Lower leg skin (tissue), 4 donors: Measurements from ENCODE around the gene FSD1. TPM values are rescaled to one million over a fixed set of nuclear protein-coding genes. Genes with fewer than 3 reads are reported as not detected.
"Not testable (repeated sequence)": the region's sequence is repeated elsewhere in the genome, so short reads cannot be mapped to it uniquely, and the experiment has no call there.

Source experiments
- DNase-seq, 2 donors: peaks; one replicate each; pipeline ENCODE4 v3.0.0-alpha.2; 2019; ENCODE audit warnings: low spot score in 2 of 2
- H3K4me3 ChIP-seq: fragments of 200-600 bp; sonication (generic); 2 replicates; pipeline ENCODE4 v1.5.1; 2017; ENCODE audit warnings: mild to moderate bottlenecking, low read depth; ENCODE audit not compliant: poor library complexity, severe bottlenecking
- POLR2A ChIP-seq, 2 donors: fragments of 450-650 bp; IDR thresholded peaks; one replicate each; pipeline ENCODE4 v1.6.1; 2016 to 2017; ENCODE audit warnings: antibody characterized with exemption in 2 of 2, mild to moderate bottlenecking in 1 of 2, moderate library complexity in 1 of 2
- WGBS, 2 donors: methylation state at CpG; one replicate each; pipeline ENCODE4 v1.1.5; 2018; 5-methylcytosine and 5-hydroxymethylcytosine counted together
- intact Hi-C: fragments of 100-400 bp; cut with DNase I; formaldehyde crosslinking; loops from one replicate; pipeline ENCODE4 v1.15.0; 2023; ENCODE audit warnings: low total_unique reads
- total RNA-seq, 4 donors: library from RNA; depleted of rRNA; stranded (reverse); fragments of >200 nt; gene quantifications; one replicate each; pipeline ENCODE4 v1.1.0, GENCODE V29; 2016
- TF ChIP-seq, protein P1 (sequence below), 3 donors: fragments of 450-650 bp; IDR thresholded peaks; one replicate each; pipeline ENCODE4 v1.5.1; 2016; ENCODE audit warnings: antibody characterized with exemption in 3 of 3, mild to moderate bottlenecking in 3 of 3, moderate library complexity in 2 of 3

Gene FSD1
- total RNA-seq, 4 donors from 2014 or later = 0.16 to 0.64 TPM; not detected in 2

GRCh38 chr19:4266253-4267000 lies 38.0 kb upstream of the FSD1 start:
- no peak overlapping the region for H3K4me3 ChIP-seq
- TF ChIP-seq POLR2A (IDR thresholded peaks at IDR 0.05) = no peak
- TF ChIP-seq, protein P1, sequence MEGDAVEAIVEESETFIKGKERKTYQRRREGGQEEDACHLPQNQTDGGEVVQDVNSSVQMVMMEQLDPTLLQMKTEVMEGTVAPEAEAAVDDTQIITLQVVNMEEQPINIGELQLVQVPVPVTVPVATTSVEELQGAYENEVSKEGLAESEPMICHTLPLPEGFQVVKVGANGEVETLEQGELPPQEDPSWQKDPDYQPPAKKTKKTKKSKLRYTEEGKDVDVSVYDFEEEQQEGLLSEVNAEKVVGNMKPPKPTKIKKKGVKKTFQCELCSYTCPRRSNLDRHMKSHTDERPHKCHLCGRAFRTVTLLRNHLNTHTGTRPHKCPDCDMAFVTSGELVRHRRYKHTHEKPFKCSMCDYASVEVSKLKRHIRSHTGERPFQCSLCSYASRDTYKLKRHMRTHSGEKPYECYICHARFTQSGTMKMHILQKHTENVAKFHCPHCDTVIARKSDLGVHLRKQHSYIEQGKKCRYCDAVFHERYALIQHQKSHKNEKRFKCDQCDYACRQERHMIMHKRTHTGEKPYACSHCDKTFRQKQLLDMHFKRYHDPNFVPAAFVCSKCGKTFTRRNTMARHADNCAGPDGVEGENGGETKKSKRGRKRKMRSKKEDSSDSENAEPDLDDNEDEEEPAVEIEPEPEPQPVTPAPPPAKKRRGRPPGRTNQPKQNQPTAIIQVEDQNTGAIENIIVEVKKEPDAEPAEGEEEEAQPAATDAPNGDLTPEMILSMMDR (IDR thresholded peaks at IDR 0.05) = no peak
- intact Hi-C loops = no loop called here
- WGBS, 2 donors = 88 to 93% methylated on average over 18 of the region's 18 CpGs
- DNase-seq = no peak

DNA sequence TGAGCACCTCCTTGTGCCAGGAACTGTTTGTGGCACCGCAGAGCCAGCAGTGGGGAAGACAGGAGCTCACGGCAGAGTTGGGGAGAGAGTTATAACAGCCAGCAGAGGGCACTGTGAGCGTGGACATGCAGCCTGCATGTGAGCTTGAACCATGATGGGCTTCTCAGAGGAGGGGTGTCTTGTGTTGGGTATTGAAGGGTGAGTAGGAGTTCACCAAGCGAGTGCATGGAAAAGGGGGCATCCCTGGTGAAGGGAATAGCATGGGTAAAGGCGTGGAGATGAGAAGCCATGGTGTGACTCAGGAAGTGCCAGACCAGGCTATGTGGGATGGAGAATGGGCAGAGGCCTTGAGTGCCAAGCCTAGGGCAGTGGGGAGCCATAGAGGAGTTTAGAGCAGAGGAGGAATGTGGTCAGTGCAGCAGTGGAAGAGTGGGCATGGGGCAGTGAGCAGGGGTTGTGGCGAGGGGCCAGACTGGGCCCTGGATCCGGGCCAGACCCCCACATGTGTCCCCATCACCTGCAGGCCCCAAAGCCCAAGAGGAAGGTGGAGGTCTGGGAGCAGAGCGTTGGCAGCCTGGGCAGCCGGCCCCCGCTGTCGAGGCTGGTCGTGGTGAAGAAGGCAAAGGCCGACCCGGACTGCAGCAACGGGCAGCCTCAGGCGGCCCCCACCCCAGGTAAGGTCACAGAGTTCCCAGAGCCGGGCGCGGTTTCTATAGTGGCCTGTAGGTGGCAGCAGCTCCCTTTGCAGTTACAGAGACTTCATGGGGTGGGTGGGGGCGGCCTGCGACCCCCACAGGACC lies 37.1 kb upstream of the FSD1 start:
- no peak for TF ChIP-seq POLR2A (IDR thresholded peaks at IDR 0.05)
- TF ChIP-seq, protein P1 (IDR thresholded peaks at IDR 0.05) = no peak
- peak; percentile 35 to 89 for DNase-seq
- intact Hi-C loops = no loop called here
- WGBS, 2 donors = 43 to 44% methylated on average over 21 of the region's 21 CpGs
- H3K4me3 ChIP-seq = no peak overlapping the region

DNA sequence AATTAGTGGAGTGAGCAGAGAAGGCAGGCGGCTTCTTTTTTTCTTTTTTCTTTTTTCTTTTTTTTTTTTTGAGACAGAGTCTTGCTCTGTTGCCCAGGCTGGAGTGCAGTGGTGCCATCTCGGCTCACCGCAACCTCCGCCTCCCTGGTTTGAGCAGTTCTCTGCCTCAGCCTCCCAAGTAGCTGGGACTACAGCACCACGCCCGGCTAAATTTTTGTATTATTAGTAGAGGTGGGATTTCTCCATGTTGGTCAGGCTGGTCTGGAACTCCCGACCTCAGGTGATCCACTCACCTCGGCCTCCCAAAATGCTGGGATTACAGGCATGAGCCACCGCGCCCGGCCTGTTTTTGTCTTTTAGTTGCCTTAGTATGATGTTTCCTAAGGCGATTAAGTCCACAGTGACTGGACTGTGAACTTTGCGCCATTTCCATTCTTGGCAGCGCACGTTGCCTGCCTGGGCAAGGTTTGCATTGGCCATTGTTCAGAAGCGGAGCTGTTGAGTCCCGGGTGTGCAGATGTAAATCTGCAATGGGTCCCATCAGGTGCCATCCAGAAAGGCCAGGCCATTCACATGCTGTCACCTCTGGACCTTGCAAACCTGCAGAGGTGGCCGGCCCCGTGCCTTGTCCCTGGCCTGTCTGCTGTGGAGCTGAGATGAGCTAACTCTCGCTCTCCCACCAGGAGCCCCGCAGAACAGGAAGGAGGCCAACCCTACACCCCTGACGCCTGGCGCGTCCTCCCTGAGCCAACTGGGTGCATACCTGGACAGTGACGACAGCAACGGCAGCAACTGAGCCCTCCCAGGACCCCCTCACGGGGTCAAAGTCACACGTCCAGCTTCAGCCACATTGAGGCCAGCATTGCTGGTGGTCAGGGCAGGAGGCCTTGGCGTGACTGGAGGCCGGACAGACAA lies 36.2 kb upstream of the FSD1 start:
- intact Hi-C loops = no loop called here
- no peak overlapping the region for H3K4me3 ChIP-seq
- no peak for DNase-seq
- 91 to 92% methylated on average over 22 to 29 of the region's 30 CpGs for WGBS, 2 donors
- TF ChIP-seq POLR2A (IDR thresholded peaks at IDR 0.05) = no peak
- TF ChIP-seq, protein P1 (IDR thresholded peaks at IDR 0.05) = no peak

GRCh38 chr19:4268816-4269430 lies 35.5 kb upstream of the FSD1 start:
- H3K4me3 ChIP-seq = no peak overlapping the region
- intact Hi-C loops = no loop called here
- DNase-seq = no peak
- 88 to 91% methylated on average over 11 to 13 of the region's 13 CpGs for WGBS, 2 donors
- TF ChIP-seq POLR2A (IDR thresholded peaks at IDR 0.05) = no peak
- TF ChIP-seq, protein P1 (IDR thresholded peaks at IDR 0.05) = no peak

- intact Hi-C loops = loop anchor here (10.0 kb wide), 1 partner anchor 252 kb away; no protein-coding TSS in a partner anchor
- H3K4me3 ChIP-seq = no peak overlapping the region
- DNase-seq = no peak
- 51 to 54% methylated on average over 10 of the region's 10 CpGs for WGBS, 2 donors
- TF ChIP-seq POLR2A (IDR thresholded peaks at IDR 0.05) = no peak
- TF ChIP-seq, protein P1 (IDR thresholded peaks at IDR 0.05) = no peak
These were observed 31.5 kb upstream of the FSD1 start for GRCh38 chr19:4272894-4273293.

DNA sequence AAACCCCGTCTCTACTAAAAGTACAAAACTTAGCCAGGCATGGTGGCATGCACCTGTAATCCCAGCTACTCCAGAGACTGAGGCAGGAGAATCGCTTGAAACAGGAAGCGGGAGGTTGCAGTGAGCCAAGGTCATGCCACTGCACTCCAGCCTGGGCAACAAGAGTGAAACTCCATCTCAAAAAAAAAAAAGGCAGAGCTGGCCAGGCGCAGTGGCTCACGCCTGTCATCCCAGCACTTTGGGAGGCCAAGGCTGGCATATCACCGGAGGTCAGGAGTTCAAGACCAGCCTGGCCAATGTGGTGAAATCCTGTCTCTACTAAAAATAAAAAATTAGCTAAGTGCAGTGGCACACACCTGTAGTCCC lies 30.1 kb upstream of the FSD1 start:
- 81 to 92% methylated on average over 6 of the region's 6 CpGs for WGBS, 2 donors
- intact Hi-C loops = loop anchor here (10.0 kb wide), 1 partner anchor 250 kb away; no protein-coding TSS in a partner anchor
- not testable (repeated sequence) for DNase-seq, H3K4me3 ChIP-seq
